ENCODE measurements around the gene SLC9A5. TPM values are rescaled to one million over a fixed set of nuclear protein-coding genes. Genes with fewer than 3 reads are reported as not detected.

SLC9A5 gene
- total and polyA plus RNA-seq, 2 donors (not counting 3 experiments of a cell fraction or from before 2014, with no cell fraction given), result 2.7 to 2.8 TPM

- H3K27me3 ChIP-seq (ENCODE audit: control insufficient read depth in 2 of 2, insufficient read depth in 2 of 2, low read length in 2 of 2), result no peaks in the 10 kb centered on the region
- dilution Hi-C loops (cut with MboI; ENCODE audit: extremely low pct_ligation_motif_present, low sequenced_read_pairs), result no loop called here
- POLR2A ChIA-PET, result no interaction called here
These were observed 6.9 kb downstream of the SLC9A5 start for GRCh38 chr16:67255553-67256221.

More at GRCh38 chr16:67255553-67256221, 6.9 kb downstream of the SLC9A5 start:
- H3K9ac ChIP-seq (replicated peaks; ENCODE audit: extremely low read depth, insufficient read depth, low read length), result no peak overlapping the region
- no peaks in the 10 kb centered on the region for H3K9me3 ChIP-seq (replicated peaks; ENCODE audit: control insufficient read depth, insufficient read depth, low read length)
- CTCF ChIA-PET, result no interaction called here
- no peaks in the 10 kb centered on the region for H3K79me2 ChIP-seq (ENCODE audit: control insufficient read depth, insufficient read depth, low read length)
- FAIRE-seq (no peak), DNase-seq (ENCODE audit: low read depth, low spot score) (no peak)
- H3K4me1 ChIP-seq (ENCODE audit: control insufficient read depth, extremely low read depth, insufficient read depth, low read length), result peaks cover 4% of the 10 kb centered on the region
- intact Hi-C loops (cut with micrococcal nuclease), result no loop called here
- H3K9me1 ChIP-seq (replicated peaks; ENCODE audit: control insufficient read depth, extremely low read depth, insufficient read depth, low read length), result no peaks in the 10 kb centered on the region
- H3K4me3 ChIP-seq (replicated peaks in 1 of 3; ENCODE audit: insufficient read depth in 1 of 3, low read depth in 1 of 3, low read length in 3 of 3), result no peak overlapping the region
- H3K36me3 ChIP-seq (ENCODE audit: control insufficient read depth in 2 of 2, extremely low read depth in 1 of 2, insufficient read depth in 2 of 2, low read length in 2 of 2), result no peaks in the 10 kb centered on the region
- no peak for TF ChIP-seq POLR2A (IDR thresholded peaks at IDR 0.05; ENCODE audit: low read depth, low read length)
- no peak for TF ChIP-seq CTCF (IDR thresholded peaks at IDR 0.05; ENCODE audit: extremely low read depth in 1 of 2, insufficient read depth in 1 of 2, low read depth in 1 of 2, low read length in 2 of 2)
- TF ChIP-seq MAX (IDR thresholded peaks at IDR 0.05; ENCODE audit: insufficient read depth, insufficient read length), result no peak
- TF ChIP-seq POLR2AphosphoS5 (IDR thresholded peaks at IDR 0.05; ENCODE audit: insufficient read depth, low read depth, low read length), result no peak
- TF ChIP-seq MYC (IDR thresholded peaks at IDR 0.05; ENCODE audit: low read depth, low read length), result no peak
- no peak for TF ChIP-seq JUN (IDR thresholded peaks at IDR 0.05; ENCODE audit: borderline replicate concordance, insufficient read depth, insufficient read length, low read depth)
- no peak for TF ChIP-seq FOS (IDR thresholded peaks at IDR 0.05; ENCODE audit: borderline replicate concordance, insufficient read depth, low read length)
- no peak for TF ChIP-seq EZH2 (IDR thresholded peaks at IDR 0.05; ENCODE audit: borderline replicate concordance, low read depth, low read length, severe bottlenecking)
- no peak for TF ChIP-seq GATA2 (IDR thresholded peaks at IDR 0.05; ENCODE audit: insufficient read depth, insufficient read length, low read depth, low read length)
- H3K27ac ChIP-seq (ENCODE audit: insufficient read depth, low read depth, low read length), result no peak overlapping the region
- no peak overlapping the region for H3K4me2 ChIP-seq (ENCODE audit: insufficient read depth, low read length)
- H4K20me1 ChIP-seq (replicated peaks; ENCODE audit: control insufficient read depth, extremely low read depth, insufficient read depth, low read length), result no peaks in the 10 kb centered on the region
- H2AFZ ChIP-seq (ENCODE audit: low read depth, low read length), result no peak overlapping the region
- no TSS peak for BruUV-seq (replicated peaks)

Measured in endothelial cell of umbilical vein (primary cell).